AG09309 (cell line): ENCODE results near the gene CLASP1.

ENCODE experiments used
- DNase-seq: peaks from one replicate; pipeline ENCODE4 v3.0.0-alpha.2; 2010; ENCODE audit warnings: low read depth
- H3K4me3 ChIP-seq: 2 replicates; pipeline ENCODE4 v1.5.1; 2011; ENCODE audit warnings: mild to moderate bottlenecking, low read depth, low read length, moderate library complexity; ENCODE audit not compliant: control insufficient read depth
- CTCF ChIP-seq: IDR thresholded peaks from 2 replicates; pipeline ENCODE4 v1.5.1; 2011; ENCODE audit warnings: mild to moderate bottlenecking, low read depth, low read length, inconsistent platforms; ENCODE audit not compliant: insufficient read depth, control insufficient read depth; ENCODE audit errors: missing control alignments

The CLASP1 gene

GRCh38 chr2:121398853-121399252 lies 250.4 kb downstream of the CLASP1 start:
- no peak for TF ChIP-seq CTCF
- no peak overlapping the region for H3K4me3 ChIP-seq
- DNase-seq: no peak

GRCh38 chr2:121390082-121390692 lies 259.1 kb downstream of the CLASP1 start:
- DNase-seq: no peak
- H3K4me3 ChIP-seq: no peak overlapping the region
- TF ChIP-seq CTCF: no peak

- H3K4me3 ChIP-seq: no peak overlapping the region
- no peak for TF ChIP-seq CTCF
- no peak for DNase-seq
Observed at GRCh38 chr2:121388371-121388770, 260.9 kb downstream of the CLASP1 start.

- DNase-seq: no peak
- no peak overlapping the region for H3K4me3 ChIP-seq
- no peak for TF ChIP-seq CTCF
Observed at GRCh38 chr2:121387591-121388325, 261.5 kb downstream of the CLASP1 start.

- TF ChIP-seq CTCF: no peak
- DNase-seq: no peak
- H3K4me3 ChIP-seq: no peak overlapping the region
Observed at GRCh38 chr2:121386707-121387106, 262.6 kb downstream of the CLASP1 start.

GRCh38 chr2:121386102-121386501 lies 263.2 kb downstream of the CLASP1 start:
- H3K4me3 ChIP-seq: no peak overlapping the region
- no peak for TF ChIP-seq CTCF
- DNase-seq: no peak
